Colonic mucosa (tissue), 4 donors: ENCODE measurements around the gene TVP23B. TPM values are rescaled to one million over a fixed set of nuclear protein-coding genes. Genes with fewer than 3 reads are reported as not detected.
"Not testable (repeated sequence)": the region's sequence is repeated elsewhere in the genome, so short reads cannot be mapped to it uniquely, and the experiment has no call there.

Experiments
- DNase-seq: peaks from one replicate; pipeline ENCODE4 v3.0.0-alpha.2; 2020
- H3K27ac ChIP-seq: fragments of 200-600 bp; one replicate; pipeline ENCODE4 v1.8.0; 2021
- H3K27me3 ChIP-seq: fragments of 200-600 bp; one replicate; pipeline ENCODE4 v1.8.0; 2021
- H3K36me3 ChIP-seq: fragments of 200-600 bp; one replicate; pipeline ENCODE4 v1.8.0; 2021
- H3K4me1 ChIP-seq: fragments of 200-600 bp; one replicate; pipeline ENCODE4 v1.8.0; 2021; ENCODE audit warnings: mild to moderate bottlenecking
- H3K4me3 ChIP-seq: fragments of 200-600 bp; one replicate; pipeline ENCODE4 v1.8.0; 2021
- H3K9ac ChIP-seq, 2 donors: one replicate each; pipeline ENCODE4 v1.7.0; 2013; ENCODE audit warnings: control low read depth in 2 of 2, low read depth in 2 of 2, low read length in 2 of 2
- H3K9me3 ChIP-seq: fragments of 200-600 bp; one replicate; pipeline ENCODE4 v1.8.0; 2021
- intact Hi-C: fragments of 100-400 bp; cut with DNase I; formaldehyde crosslinking; loops from one replicate; pipeline ENCODE4 v1.14.1; 2022
- total RNA-seq, 2 donors: library from RNA; stranded (reverse); fragmentation: NEBNext Ultra II Directional in 1 of 2; extraction: Animal tissue kit (Norgen Biotek cat#: 25700) in 1 of 2; gene quantifications; one replicate each; pipeline ENCODE4 v1.2.1, GENCODE V29; 2021
- donor health status: healthy.
- donor health status: DM: no; HTN: no; CAD: no.
- donor health status: DM: no; HTN: no; CAD: no.

Gene TVP23B
- total RNA-seq: 10 to 100 TPM; 36.8 to 53.1 TPM

DNA sequence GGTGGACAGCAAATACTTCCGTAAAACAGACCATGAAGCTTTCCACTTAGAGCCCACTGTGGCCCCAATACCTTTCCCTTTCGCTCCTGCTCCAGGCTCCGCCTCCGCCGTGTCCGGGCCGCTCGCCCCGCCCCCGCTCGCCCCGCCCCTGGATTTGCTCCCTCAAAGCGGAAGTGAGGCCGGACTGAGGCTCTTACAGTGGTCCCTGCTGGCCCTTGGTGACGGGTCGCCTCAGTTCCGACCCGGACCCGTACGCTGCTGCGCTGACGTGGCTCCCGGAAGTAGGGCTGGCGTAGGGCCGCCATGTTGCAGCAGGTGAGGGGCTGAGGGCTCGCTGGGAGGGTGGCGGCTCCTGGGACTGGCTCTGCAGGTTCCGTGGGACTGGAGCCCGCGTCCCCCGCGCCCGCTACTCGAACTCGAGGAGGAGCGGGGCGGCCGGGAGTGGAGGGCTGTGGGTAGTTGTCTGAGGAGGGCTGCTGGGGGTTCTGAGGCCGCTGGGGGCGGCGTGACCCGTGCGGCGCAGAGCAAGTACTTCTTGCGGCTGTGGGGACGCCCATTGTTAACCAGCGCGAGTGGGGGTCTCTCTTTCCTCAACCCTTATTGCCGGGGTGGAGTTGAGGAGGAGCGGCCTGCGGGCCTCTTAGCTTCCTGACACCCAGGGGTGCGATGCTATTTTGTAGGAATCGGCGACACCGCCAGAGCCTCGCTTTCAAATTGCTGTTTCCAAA, at the start of gene TVP23B:
Gene TVP23B (plus strand): TSS at position 193 of the 728 bp plus-strand sequence. CDS start 111 bp downstream, at position 304.
- H3K9me3 ChIP-seq, H3K36me3 ChIP-seq, intact Hi-C loops, H3K27me3 ChIP-seq, H3K4me1 ChIP-seq: not testable (repeated sequence)
- Histone ChIP-seq H3K27ac (peak within 1 kb of the TSS; percentile 60), H3K4me3 (peak within 1 kb of the TSS; percentile 59), H3K9ac (peak within 1 kb of the TSS in 1 of 2 donors; percentile 72)
- DNase-seq: peak; percentile 98

DNA sequence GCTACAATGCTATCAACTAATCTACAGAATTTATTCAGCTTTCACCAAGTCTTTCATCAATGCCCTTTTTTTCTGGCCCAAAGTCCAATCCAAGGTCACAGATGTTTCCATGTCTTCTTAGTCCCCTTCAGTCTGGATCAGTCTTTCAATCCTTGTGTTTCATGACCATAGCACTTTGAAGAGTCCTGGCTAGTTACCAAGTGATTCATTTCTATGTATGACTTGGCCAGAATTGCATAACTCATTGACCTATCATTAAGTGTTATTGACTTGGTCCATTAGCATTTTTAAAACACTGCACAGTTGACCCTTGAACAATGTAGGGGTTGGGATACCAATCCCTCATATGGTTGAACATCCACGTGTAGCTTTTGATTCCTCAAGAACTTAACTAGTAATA, 48.5 kb upstream of the TVP23B start:
- H3K4me3 ChIP-seq, H3K36me3 ChIP-seq, H3K9me3 ChIP-seq, H3K27me3 ChIP-seq, intact Hi-C loops, DNase-seq, H3K9ac ChIP-seq, H3K27ac ChIP-seq, H3K4me1 ChIP-seq: not testable (repeated sequence)

DNA sequence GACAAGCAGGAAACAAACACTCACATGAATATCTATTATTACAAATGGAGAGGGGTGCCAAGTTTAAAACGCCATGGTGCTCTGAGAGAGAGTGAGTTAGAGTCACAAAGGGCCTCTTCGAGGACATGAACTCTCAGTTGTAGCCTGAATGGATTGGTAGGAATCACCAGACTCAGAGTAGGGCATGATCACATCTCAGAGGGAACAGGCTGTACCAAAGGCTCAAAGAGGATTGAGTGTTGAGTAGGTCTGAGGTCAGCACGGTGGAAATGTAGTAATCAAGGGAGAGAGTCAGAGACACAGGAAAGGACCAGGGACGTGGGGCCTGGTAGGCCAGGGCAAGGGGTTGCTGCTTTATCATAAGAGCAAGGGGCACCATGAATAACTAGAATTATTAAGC, 47.6 kb upstream of the TVP23B start:
- H3K27me3 ChIP-seq, H3K9ac ChIP-seq, H3K9me3 ChIP-seq, intact Hi-C loops, H3K4me3 ChIP-seq, DNase-seq, H3K4me1 ChIP-seq, H3K36me3 ChIP-seq, H3K27ac ChIP-seq: not testable (repeated sequence)

DNA sequence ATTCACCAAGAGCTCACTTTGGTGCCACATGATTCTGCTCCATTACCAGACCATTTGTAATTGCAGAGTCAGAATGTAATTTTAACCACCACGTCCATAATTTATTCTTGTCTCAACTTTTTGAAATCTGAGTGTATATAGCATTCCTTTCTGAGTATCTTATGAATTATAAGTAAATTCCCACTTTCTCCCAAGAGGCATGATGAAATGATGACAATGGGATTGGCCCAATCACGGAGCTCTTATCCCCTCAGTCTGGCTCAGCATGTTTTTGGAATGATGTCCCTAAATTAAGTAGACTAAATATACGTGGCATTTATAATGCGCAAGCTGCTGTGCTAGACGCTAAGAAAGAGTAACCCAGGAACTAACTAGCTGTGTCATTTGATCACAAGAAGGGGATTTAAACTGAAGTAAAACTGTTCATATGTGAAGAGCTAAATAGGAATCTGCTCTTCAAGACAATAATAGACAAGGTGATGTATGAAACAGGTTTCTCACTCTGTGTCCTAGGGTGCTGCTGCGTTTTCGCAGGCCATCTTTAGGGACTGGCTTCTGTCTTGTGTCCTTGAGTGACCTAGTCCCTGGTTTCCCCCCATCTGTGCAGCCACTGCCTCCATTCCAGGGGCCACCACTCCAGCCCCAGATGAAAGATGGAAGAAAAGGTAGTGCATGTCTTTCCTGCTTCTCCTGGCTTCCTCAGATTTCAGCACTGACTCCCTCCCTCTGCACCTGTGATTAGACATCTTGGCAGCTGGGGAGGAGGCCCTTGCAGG, 41.2 kb upstream of the TVP23B start:
- DNase-seq, H3K4me1 ChIP-seq: not testable (repeated sequence)

DNA sequence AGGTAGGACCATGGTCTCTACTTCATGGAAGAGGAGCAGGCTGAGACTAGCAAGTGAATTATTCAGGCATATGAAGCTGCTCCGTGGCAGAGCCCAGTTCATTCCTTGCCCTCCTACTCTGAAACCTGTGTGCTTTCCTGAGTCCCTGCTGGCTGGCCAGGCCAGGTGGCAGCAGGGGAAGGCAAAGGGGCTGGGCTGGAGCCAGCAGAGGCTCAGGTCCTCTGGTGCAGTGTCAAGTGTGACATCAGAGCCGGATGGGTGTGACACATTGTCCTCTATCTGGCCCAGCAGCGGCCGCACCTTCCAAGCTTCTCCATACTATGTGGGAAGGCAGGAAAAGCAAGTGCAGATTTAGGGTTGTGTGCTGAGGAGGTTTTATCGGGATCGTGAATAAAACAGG, 39.8 kb upstream of the TVP23B start:
- H3K27ac ChIP-seq, H3K4me1 ChIP-seq, H3K9ac ChIP-seq, H3K36me3 ChIP-seq, DNase-seq, intact Hi-C loops, H3K9me3 ChIP-seq, H3K4me3 ChIP-seq, H3K27me3 ChIP-seq: not testable (repeated sequence)

More for the DNA sequence above, 41.2 kb upstream of the TVP23B start:
- H3K4me3 ChIP-seq, H3K36me3 ChIP-seq, H3K27me3 ChIP-seq, H3K9ac ChIP-seq, H3K9me3 ChIP-seq, H3K27ac ChIP-seq, intact Hi-C loops: not testable (repeated sequence)

DNA sequence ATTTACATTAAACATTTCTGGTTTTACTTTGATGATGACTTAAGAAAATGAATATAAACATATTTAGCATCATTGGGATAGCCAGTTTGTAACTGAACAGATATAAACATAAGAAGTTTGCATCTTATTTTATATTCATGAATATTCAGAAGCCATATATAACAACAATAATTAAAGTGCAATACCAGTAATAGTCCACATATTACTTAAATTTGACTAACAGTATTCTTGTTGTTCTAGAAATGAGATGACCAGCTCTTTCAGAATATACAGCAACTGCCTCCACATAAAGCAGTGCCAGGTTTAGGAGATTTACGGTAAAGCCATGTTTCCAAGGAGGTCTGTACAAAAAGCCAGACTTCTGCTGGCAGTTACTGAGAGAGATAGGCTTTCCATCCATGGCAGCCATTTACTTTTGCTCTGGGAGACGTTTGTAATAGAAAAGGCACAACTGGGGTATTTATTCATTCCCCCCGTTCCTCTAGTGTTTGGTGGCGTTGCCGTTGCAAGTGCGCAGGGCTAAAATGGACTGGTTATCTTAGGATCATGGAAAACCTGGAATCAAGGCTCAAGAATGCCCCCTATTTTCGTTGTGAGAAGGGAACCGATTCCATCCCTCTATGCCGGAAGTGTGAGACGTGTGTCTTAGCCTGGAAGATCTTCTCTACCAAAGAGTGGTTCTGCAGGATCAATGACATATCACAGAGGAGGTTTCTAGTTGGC, 37.1 kb upstream of the TVP23B start, which contains the start of gene FBXW10:
Gene FBXW10 (plus strand): TSS at position 356 of the 723 bp plus-strand sequence. CDS start 191 bp downstream, at position 547.
- intact Hi-C loops, H3K27ac ChIP-seq, H3K4me3 ChIP-seq, H3K9ac ChIP-seq, H3K36me3 ChIP-seq, H3K27me3 ChIP-seq, H3K9me3 ChIP-seq, H3K4me1 ChIP-seq, DNase-seq: not testable (repeated sequence)

DNA sequence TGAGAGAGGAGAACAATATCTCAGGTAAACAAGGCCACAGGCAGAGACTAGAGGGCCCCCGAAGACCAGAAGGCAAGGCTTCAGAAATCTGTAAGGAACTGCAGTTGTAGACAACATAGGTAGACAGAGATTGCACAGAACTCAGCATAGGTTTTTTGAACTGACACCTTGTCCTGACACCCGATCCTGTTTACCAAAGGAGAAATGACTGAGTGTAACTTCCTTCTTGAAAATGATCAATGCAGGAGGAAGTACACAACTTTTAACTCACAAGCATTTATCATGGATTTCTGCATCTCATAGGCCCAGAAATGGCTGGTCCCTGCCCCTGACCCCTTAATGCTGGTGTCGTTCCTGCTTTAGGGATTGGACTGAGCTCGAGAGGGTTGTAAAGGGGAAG, 36.3 kb upstream of the TVP23B start:
- DNase-seq, intact Hi-C loops, H3K36me3 ChIP-seq, H3K4me1 ChIP-seq, H3K27ac ChIP-seq, H3K9me3 ChIP-seq, H3K27me3 ChIP-seq, H3K4me3 ChIP-seq, H3K9ac ChIP-seq: not testable (repeated sequence)

DNA sequence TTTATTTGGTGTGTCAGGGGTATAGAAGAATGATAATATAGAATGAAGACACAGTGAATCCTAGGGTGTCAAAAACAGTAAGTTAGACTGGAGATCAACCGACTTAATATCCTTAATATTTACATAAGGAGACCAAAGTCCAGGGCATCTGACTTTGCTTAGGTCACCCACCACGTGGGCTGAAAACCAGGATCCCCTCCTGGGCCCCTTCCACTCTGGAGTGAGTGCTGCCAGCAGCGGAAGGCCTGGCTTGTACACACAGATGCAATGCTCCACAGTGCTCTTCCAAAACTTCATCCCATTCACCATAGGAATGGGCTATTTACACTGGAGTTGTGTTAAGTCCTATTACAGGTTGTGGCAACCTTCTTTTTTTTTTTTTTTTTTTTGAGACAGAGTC, 34.4 kb upstream of the TVP23B start:
- H3K4me1 ChIP-seq, intact Hi-C loops, H3K36me3 ChIP-seq, H3K4me3 ChIP-seq, H3K27me3 ChIP-seq, H3K27ac ChIP-seq, DNase-seq, H3K9ac ChIP-seq, H3K9me3 ChIP-seq: not testable (repeated sequence)

DNA sequence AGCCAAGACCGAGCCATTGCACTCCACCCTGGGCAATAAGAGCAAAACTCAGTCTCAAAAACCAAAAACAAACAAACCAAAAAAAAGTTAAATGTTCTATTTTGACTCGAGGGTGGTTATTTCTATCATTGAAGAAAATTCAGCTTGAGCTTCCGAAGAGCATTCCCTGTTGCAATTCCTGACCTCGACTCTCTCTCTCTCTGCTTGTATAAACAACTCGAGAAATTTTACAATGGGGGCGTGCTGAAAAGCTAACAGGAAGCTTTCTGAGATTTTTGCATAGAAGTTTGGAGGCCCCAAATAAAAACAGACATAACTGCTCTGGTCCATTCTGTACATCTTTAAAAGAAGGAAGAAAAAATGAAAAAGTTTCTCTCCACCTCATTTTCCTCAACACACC, 33.5 kb upstream of the TVP23B start:
- H3K27me3 ChIP-seq, H3K9me3 ChIP-seq, intact Hi-C loops, H3K4me3 ChIP-seq, H3K36me3 ChIP-seq, H3K27ac ChIP-seq, H3K9ac ChIP-seq, H3K4me1 ChIP-seq, DNase-seq: not testable (repeated sequence)

DNA sequence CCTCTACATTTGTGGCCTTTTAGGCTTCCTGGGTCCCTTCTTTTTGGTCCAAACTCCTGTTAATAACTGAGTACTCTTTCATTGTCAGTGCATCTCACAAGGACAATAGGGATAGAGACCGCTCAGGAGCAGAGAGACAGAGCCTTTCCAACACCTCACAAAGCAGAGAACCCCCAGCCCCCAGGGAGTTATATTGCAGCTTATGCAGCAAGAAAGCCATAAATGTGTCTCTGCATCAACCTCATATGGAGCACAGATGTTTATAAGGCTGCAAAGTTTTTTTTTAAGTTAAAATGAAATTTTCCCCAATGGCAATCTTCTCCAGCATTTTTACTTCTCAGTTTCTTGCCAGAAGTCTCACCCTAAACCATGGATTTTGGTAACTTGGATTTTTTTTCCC, 30.7 kb upstream of the TVP23B start:
- H3K27ac ChIP-seq, H3K9ac ChIP-seq, H3K36me3 ChIP-seq, intact Hi-C loops, H3K4me1 ChIP-seq, H3K4me3 ChIP-seq, DNase-seq, H3K9me3 ChIP-seq, H3K27me3 ChIP-seq: not testable (repeated sequence)

DNA sequence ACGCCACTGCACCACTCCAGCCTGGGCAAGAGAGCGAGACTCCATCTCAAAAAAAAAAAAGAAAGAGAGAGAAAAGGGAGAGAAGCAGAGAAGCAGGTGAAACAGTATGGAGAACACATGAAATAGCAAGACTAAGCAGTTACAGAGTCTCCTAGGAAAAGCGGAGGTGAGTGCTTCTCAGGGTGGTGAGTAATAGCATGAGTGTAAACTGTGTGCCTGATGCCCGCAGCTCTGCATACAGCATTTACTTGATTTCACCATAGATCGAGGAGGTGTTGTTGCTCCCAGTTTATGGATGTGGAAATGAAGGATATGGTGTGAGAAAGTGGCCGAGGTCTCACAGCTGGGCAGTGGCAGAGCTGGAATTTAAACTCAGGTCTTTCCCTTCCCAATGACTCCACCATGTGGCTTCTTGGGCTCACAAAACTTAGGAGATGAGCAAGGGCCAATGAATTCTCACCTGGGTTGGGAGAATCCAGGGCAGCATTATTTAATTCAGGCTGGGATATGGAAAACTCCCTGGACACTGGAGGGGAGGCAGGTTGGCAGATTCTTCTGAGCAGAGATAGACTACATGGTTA, 27.1 kb upstream of the TVP23B start:
- intact Hi-C loops, H3K9ac ChIP-seq, H3K4me3 ChIP-seq, H3K36me3 ChIP-seq, H3K27ac ChIP-seq, H3K4me1 ChIP-seq, DNase-seq, H3K9me3 ChIP-seq, H3K27me3 ChIP-seq: not testable (repeated sequence)

DNA sequence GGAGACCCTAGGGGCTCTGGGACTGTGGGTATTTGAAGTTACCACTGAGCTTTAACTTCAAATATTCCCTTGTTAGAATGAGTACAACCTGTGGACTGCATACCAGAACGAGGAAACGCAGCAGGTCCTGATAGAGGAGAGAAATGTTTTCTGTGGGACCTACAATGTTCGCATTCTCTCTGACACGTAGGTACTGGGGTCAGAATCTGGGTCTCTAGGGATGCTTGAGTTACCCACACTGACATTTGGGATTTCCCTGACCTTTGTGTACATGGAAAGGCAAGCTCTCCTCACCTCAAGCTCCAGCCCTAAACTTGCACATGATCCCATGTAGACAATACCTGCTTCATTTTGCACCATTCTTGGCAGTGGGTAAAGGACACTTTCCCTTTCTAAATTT, 25.0 kb upstream of the TVP23B start:
- DNase-seq, intact Hi-C loops, H3K27me3 ChIP-seq: not testable (repeated sequence)

More for the DNA sequence above, 25.0 kb upstream of the TVP23B start:
- H3K9ac ChIP-seq, H3K4me1 ChIP-seq, H3K4me3 ChIP-seq, H3K9me3 ChIP-seq, H3K27ac ChIP-seq, H3K36me3 ChIP-seq: not testable (repeated sequence)
